A549 (cell line): ENCODE data around the gene MOK.

Experiments used
- MAFK ChIP-seq: fragments of 450-650 bp; IDR thresholded peaks from 2 replicates; pipeline ENCODE4 v1.6.1; 2014; ENCODE audit not compliant: partially characterized antibody
- TF ChIP-seq, protein P1 (sequence below): fragments of >200 bp; sonication (Bioruptor Twin); formaldehyde crosslinking; IDR thresholded peaks from 3 replicates; pipeline ENCODE4 v1.5.1; 2016

DNA sequence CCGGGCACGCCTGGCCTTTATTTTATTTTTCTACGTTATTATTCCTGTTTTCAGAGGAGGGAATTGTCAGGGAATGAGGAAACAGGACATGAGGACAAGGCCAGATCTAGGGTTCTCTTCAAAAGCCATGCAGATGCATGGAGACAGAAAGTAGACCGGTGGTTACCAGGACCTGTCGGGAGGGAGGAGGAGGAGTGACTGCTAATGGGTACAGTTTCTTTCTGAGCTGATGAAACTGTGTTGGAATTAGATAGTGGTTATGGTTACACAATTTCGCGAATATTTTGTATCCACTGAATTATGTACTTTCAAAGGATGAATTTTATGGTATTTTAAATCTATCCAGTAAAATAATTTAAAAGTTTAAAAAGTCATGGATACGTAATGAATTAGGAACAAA lies 25.8 kb upstream of the MOK start:
- no peak for TF ChIP-seq MAFK
- TF ChIP-seq, protein P1, sequence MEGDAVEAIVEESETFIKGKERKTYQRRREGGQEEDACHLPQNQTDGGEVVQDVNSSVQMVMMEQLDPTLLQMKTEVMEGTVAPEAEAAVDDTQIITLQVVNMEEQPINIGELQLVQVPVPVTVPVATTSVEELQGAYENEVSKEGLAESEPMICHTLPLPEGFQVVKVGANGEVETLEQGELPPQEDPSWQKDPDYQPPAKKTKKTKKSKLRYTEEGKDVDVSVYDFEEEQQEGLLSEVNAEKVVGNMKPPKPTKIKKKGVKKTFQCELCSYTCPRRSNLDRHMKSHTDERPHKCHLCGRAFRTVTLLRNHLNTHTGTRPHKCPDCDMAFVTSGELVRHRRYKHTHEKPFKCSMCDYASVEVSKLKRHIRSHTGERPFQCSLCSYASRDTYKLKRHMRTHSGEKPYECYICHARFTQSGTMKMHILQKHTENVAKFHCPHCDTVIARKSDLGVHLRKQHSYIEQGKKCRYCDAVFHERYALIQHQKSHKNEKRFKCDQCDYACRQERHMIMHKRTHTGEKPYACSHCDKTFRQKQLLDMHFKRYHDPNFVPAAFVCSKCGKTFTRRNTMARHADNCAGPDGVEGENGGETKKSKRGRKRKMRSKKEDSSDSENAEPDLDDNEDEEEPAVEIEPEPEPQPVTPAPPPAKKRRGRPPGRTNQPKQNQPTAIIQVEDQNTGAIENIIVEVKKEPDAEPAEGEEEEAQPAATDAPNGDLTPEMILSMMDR = no peak
